ENCODE results near the gene PPM1H.

DNA sequence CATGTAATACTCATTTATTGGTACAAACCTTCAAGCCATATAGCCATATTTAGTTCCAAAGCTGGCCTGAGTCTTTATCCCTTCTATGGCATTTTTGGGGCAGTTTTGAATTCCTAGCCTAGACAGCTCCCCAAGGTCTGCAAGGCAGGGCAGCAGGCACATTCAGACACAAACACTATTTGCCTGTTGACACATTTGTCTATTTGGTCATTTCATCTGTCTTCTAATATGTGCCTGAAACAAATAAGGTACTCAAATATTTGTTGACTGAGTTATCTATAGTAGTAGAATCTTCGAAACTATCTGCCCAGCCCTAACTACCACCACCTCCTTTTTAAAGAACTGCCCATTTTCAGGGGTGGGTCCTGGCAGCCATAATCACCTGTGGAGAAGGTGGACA, 9.3 kb downstream of the PPM1H start:
- TF ChIP-seq, protein P1, sequence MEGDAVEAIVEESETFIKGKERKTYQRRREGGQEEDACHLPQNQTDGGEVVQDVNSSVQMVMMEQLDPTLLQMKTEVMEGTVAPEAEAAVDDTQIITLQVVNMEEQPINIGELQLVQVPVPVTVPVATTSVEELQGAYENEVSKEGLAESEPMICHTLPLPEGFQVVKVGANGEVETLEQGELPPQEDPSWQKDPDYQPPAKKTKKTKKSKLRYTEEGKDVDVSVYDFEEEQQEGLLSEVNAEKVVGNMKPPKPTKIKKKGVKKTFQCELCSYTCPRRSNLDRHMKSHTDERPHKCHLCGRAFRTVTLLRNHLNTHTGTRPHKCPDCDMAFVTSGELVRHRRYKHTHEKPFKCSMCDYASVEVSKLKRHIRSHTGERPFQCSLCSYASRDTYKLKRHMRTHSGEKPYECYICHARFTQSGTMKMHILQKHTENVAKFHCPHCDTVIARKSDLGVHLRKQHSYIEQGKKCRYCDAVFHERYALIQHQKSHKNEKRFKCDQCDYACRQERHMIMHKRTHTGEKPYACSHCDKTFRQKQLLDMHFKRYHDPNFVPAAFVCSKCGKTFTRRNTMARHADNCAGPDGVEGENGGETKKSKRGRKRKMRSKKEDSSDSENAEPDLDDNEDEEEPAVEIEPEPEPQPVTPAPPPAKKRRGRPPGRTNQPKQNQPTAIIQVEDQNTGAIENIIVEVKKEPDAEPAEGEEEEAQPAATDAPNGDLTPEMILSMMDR (IDR thresholded peaks at IDR 0.05 in 2 of 3, conservative IDR thresholded peaks at IDR 0.05 in 1 of 3; ENCODE audit: control insufficient read depth in 2 of 3, extremely low read depth in 1 of 3, insufficient read depth in 1 of 3, low read depth in 3 of 3, low read length in 3 of 3): no peak
- TF ChIP-seq CHD4 (IDR thresholded peaks at IDR 0.05) (no peak), POLR2AphosphoS5 (IDR thresholded peaks at IDR 0.05; ENCODE audit: low read length) (no peak), IKZF2 (IDR thresholded peaks at IDR 0.05) (no peak), ZZZ3 (IDR thresholded peaks at IDR 0.05; ENCODE audit: control insufficient read depth, insufficient read length, low read depth) (no peak), DPF2 (IDR thresholded peaks at IDR 0.05) (no peak), LARP7 (IDR thresholded peaks at IDR 0.05) (no peak), EP300 (IDR thresholded peaks at IDR 0.05; ENCODE audit: borderline replicate concordance in 1 of 2, control insufficient read depth in 1 of 2, low read depth in 2 of 2, low read length in 2 of 2) (no peak), POLR2A (IDR thresholded peaks at IDR 0.05; ENCODE audit: low read depth, low read length) (no peak), YY1 (IDR thresholded peaks at IDR 0.05; ENCODE audit: low read depth, low read length) (no peak), CREB1 (IDR thresholded peaks at IDR 0.05; ENCODE audit: low read depth) (no peak), EZH2 (IDR thresholded peaks at IDR 0.05; ENCODE audit: borderline replicate concordance, control insufficient read depth, low read depth, low read length) (no peak), TAF1 (IDR thresholded peaks at IDR 0.05; ENCODE audit: borderline replicate concordance, low read depth, low read length) (no peak)

Measured in GM12878 (cell line).